HG02884 (cell line): ENCODE results near the gene DGCR6L.
"Not testable (repeated sequence)": the region's sequence is repeated elsewhere in the genome, so short reads cannot be mapped to it uniquely, and the experiment has no call there.

ENCODE experiments used
- ATAC-seq: cut with Tn5 transposase; IDR thresholded peaks from one replicate; pipeline ENCODE4 v1.9.1; 2021; ENCODE audit warnings: mild to moderate bottlenecking, moderate library complexity; ENCODE audit not compliant: unreplicated experiment

DGCR6L gene

DNA sequence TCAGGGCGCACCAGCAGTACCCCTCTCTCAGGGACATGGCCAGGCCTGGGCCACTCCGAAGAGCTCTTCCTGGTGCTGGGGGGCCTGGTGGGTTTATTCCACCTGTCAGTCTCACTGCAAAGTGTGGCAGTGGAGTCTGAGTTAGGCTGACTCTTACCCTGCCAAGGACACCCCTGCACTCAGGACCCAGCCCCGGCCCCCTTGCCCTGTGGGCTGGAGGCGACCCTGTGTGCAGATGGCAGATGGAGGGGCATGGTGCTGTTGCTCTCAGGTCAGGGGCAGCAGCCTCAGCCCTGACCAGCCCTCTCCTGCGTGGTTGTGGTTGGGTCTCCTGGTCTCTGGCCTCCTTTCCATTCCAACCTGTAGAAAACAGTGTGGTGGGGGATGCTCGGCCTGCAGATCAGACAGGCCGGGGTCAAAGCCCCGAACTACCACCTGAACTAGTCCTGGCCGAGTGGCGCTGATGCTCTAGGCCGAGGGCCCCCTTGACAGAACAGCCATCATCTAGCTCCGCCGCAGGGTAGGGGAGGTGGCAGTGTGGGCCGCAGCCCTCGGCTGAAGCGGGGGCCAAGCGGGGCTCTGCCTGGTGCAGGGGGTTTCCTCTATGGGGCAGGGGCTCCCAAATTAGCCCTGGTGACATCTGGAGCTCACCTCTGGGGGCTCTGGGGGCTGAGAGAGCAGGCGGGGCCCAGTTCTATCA is 41.8 kb downstream of the DGCR6L start:
- not testable (repeated sequence) for ATAC-seq

GRCh38 chr22:20276468-20276867 is 43.4 kb downstream of the DGCR6L start:
- ATAC-seq = no peak

GRCh38 chr22:20275836-20276235 is 44.0 kb downstream of the DGCR6L start:
- ATAC-seq = no peak

DNA sequence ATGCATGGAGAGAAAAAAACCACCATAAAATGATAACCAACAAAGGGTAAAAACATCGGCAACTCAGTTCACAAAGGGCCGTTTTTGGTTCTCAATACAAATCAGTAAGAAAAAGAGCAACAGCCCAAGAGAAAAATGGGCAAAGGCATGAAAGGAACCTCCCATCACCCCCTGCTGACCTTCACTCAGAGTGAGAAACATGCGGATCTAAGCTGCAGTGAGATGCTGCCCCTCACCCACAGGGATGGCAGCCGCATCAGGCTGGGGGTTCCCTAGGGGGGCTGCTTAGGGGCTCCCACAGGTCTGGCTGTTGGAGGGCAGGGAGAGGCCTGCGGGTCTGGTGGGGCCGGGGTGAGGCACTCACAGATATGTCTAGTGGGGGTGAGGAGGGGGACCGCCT is 44.5 kb downstream of the DGCR6L start:
- ATAC-seq = not testable (repeated sequence)

DNA sequence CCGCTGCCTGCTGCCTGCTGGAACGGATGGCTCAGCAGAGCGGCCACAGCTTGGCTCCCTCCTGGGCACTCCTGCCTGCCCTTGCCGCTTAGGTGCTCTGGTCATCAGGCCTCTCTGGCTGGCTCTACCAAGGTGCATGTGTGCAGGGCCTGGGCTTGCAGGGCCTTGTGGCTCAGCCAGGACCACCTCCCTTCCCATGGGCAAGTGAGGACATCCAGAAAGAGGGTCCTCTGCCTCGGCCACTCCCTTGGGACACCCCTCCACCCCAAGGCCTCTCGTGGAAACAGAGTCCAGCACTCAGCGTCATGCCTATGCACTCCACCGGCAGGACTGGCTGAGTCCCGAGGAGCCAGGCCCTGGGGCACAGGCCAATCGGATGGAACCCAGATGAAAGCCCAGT is 45.5 kb downstream of the DGCR6L start:
- ATAC-seq = not testable (repeated sequence)

DNA sequence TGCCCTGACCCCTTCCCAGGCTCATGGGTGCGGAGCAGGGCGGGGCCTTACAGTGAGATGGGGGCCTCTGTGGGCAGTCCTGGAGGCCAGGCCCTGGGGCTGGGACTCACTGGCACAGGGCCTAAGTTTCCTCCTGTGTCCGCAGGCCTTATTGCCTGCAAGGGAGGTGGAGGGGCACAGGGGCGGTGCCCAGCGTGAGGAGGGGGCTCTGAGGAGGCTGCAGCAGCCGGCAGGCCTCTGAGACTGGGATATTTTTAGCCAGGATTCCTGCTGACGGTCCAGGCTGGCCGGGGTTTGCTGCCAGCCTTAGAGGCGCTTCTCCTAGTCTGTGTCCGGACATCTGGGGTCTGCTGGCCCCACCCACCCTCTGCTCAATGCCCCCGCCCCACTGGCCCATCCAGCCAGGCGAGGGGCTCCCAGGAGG is 46.1 kb downstream of the DGCR6L start:
- no peak for ATAC-seq

DNA sequence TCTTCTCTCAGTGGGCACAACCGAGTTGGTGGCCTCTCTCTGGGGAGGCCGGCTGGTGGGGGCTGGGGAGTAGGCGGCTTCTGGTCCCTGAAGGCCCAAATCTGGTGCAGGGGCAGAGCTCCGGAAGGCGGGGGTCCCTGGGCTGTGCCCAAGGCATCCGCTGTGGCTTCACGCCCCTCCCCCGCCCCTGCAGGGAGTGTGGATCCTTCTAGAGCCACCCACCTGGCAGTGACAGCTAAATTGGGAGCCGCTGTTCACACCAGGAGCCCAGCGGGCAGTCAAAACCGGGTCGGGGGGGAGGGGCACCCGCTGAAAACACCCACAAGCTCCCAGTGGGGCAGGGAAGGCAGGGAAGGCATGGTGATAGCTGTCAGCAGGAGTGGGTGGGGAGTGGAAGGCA is 47.2 kb downstream of the DGCR6L start:
- no peak for ATAC-seq

GRCh38 chr22:20272174-20272573 is 47.7 kb downstream of the DGCR6L start:
- no peak for ATAC-seq

DNA sequence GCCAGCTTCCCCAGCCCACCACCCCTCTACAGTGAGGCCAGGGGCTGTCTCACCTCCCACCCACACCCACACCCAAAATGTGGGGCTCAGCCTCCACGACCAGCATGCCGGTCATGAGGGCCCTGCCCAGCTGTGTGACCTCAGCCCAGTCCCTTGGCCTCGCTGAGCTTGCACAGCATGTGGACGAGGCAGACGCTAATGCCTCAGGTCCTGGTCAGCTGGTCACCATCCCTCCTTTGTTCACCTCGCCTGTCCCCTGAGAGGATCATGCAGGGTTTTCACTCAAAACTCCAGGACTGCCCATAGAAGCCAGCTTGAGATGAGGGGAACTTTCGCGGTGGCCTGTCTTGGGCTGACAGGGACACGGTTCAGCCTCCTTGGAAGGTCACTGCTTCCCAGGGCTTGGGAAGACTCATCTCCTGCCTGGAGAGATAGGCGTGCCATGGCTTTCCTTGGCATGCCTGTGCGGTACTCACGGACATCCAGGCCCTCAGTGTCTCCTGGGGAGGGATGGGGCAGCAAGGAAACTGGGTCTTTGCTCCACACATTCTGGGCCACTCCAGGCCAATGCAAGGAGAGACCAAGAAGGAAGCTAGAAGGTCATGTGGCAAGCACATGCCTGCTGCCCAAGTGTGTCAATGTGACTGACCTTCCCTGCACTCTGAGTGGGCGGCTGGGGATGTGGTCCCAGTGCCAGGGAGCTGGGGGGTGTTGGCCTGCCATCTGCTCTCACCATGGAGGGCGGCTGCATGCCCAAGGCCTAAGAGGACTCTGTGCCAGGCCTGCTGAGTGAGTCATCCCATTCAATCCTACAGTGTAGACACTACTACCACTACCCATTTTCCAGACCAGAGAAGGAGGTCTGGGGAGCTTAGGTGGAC is 48.5 kb downstream of the DGCR6L start:
- no peak for ATAC-seq

DNA sequence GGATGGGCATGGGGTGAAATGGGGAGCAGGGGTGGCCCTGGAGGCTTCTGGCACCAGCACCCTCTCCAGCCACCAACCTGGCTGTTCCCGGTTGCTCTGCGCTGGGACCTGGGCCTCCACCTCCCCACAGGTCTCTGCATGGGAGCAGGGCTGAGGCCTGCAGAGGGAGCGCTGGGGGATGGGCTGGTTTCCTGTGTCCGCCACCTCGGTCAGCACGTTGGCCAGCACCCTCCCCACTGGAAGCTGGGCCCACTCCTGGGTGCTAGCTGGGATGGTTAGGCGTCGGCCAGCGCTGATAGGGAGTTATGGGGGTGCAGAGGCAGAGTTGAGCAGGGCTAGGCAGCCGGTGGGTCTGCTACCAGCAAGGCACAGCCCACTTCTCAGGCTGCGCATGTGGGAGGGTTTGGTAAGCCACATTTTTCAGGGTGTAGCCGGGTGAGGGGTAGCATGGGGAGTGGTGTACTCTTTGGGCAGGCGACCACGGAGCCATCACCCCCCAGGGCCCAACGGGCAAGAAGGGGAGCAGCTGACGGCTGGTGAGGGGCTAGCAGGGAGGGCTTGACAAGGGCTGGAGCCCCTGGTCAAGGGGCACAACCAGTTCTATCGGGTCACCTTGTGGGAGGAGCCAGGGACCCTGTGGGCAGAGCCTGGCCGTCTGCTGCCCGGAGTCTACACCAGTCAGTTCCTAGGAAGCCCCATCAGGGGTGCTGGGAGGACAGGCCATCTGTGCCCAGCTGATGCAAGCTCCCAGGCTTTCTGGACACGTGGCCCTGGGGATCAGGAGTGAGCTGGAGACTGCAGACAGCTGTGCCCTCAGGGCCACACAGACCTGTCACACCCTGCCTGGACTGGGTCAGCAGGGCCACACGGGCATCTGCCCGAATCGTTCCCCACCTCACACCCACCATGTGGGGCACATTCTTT is 49.4 kb downstream of the DGCR6L start:
- ATAC-seq = not testable (repeated sequence)

DNA sequence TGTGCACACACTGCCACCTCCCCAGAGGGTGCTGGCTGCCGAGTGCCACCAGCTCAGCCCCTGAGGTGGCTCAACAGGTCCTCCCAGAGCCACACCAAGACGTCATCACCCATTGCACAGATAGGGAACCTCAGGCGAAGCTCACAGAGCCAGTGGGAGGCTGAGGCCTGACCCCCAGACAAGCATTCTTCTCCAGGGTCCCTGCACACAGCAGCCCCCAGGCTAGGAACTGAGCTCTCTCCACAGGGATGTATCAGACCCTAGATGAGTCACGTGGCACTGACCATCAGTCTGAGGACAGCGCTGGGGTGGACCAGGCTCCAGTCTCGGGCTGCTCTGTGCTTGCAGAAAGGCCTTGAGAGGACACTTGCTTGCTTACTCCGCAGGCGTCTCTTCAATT is 50.2 kb downstream of the DGCR6L start:
- not testable (repeated sequence) for ATAC-seq

- ATAC-seq = not testable (repeated sequence)
Measured at GRCh38 chr22:20269201-20269600, 50.7 kb downstream of the DGCR6L start.

DNA sequence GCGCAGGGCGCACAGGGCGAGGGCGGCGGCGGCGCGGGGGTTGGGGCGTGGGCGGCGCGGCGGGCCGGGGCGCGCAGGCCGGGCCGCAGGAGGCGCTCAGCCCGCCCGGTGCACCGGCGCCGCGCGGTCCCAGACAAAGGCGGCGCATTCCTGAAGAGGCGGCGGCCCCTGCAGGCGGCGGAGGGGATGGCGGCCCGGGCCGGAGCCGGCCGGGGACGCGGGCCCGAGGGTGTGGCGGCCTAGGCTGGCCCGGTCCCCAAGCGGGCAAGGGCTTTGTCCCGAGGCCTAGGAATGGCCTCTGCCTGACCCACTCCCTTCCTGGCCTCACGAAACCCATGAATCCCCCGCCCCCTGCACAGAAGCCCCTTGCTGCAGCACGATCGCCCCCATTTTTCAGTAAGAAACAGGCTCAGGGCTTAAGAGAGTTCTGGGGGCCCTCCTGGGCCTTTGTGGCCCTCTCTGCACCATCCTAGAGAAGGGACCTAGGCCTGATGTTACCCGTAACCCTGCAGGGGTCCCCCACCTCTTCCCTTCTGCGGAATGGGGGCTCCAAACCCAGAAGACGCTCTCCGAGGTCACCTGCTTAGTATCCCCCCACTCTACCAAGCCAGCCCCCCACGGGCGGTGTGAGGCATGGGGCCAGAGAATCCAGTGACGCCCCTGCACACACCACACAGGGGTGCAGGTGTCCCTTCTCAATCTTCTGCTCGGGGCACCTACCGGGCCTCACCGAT is 51.4 kb downstream of the DGCR6L start, which contains the start of gene RTN4R:
Gene RTN4R (minus strand): TSS at position 40 of the 734 bp plus-strand sequence. CDS start 226 bp downstream, outside the sequence.
- ATAC-seq = no peak

DNA sequence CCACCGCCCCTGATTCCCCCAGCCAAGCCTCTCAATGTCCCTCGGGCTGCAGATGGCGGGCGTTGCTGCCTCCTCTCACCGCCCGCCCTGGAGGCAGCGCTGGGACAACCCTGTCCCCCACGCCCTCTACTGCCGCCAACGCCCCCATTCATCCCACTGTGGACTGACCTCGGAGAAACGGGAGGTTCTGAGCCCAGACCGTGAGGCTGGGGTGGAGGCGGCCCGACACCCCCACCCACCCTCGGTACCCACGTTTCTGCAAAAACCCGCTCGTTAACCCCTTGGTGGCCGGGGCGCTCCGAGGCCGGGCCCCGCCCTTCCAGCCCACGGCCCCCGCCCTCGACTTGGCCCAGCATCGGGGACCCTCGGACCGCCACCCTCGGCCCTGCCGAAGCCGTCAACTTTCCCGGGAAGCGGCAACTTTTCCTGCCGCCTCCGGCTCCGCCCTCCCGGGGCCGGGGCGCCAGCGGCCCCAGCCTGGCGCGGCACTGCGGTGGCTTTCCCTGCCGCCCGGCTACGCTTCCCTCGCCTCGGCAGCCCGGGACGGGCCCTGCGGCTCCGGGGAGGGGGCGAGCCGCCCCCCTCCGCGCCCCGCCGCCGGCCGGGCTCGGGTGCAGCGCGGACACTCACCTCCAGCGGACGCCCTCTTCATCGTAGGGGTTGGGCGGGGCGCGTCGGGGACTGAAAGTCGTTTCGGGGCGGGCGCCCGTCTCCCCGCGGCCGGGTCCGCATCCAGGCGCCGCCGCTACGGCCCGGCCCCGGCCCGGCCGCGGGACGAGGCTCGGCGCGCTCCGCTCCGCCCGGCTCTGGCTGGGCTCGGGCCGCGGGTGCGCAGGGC is 52.2 kb downstream of the DGCR6L start:
- ATAC-seq = no peak

- not testable (repeated sequence) for ATAC-seq
Measured at GRCh38 chr22:20266667-20267440, 53.0 kb downstream of the DGCR6L start.

GRCh38 chr22:20265772-20266666 is 53.8 kb downstream of the DGCR6L start:
- ATAC-seq = not testable (repeated sequence)

GRCh38 chr22:20264614-20265452 is 55.0 kb downstream of the DGCR6L start:
- ATAC-seq = no peak
